KG1 (cell line): ENCODE results near the gene ANKRD36.
"Not testable (repeated sequence)": the region's sequence is repeated elsewhere in the genome, so short reads cannot be mapped to it uniquely, and the experiment has no call there.

Experiments used
- DNase-seq: peaks from one replicate; lab custom pipeline; 2025; lab: John Stamatoyannopoulos, UW

The ANKRD36 gene

DNA sequence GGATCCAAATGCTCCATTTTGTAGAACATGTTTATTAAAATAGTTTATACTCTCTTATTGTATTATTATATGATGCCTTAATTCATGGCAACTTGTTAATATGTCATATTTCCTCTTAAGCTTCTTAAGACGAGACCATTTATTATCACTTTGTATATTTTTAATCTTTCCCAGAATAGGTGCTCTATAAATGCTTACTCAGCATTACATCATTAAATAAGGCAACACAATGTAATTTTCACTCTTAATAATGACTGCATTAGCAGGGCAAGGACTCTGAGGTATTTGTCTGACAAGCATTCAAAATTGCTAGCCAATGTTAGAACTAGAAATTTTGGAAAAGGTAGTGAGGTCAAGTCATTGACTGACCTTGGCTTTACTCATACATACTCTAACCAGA is 180.7 kb downstream of the ANKRD36 start:
- DNase-seq: not testable (repeated sequence)
